GM12878 (cell line): ENCODE data around the gene PARP1. TPM values are rescaled to one million over a fixed set of nuclear protein-coding genes. Genes with fewer than 3 reads are reported as not detected.

ENCODE experiments used
- ATAC-seq: fragments of 200-7000 bp; cut with Tn5 transposase; 3 replicates; pipeline ENCODE4 v1.9.1; 2020; ENCODE audit warnings: mild to moderate bottlenecking, moderate library complexity
- BruUV-seq: library from RNA; stranded (reverse); fragments of 400-500 nt; replicated peaks from 2 replicates; lab custom pipeline; 2021; lab: Mats Ljungman, UMichigan
- CTCF ChIA-PET: fragments of 300-600 bp; sonication (Branson Sonifier 250); formaldehyde crosslinking; extraction: SDS; loops from one replicate; lab custom pipeline; 2021; ENCODE audit warnings: inconsistent platforms; lab: Yijun Ruan, JAX
- POLR2A ChIA-PET: fragments of 350-600 bp; formaldehyde crosslinking; extraction: SDS; loops from one replicate; lab custom pipeline; 2021; ENCODE audit warnings: inconsistent platforms; lab: Charles Lee
- RAD21 ChIA-PET: fragments of 300-600 bp; sonication (Branson Sonifier 250); formaldehyde crosslinking; loops from one replicate; lab custom pipeline; 2023; ENCODE audit warnings: antibody characterized with exemption; ENCODE audit not compliant: unreplicated experiment; lab: Charles Lee
- SMC1A ChIA-PET: fragments of 300-600 bp; sonication (Branson Sonifier 250); formaldehyde crosslinking; loops from one replicate; lab custom pipeline; 2023; ENCODE audit not compliant: unreplicated experiment, uncharacterized antibody; lab: Charles Lee
- DNase-seq: peaks from one replicate; pipeline ENCODE4 v3.0.0-alpha.2; 2011; ENCODE audit warnings: low read depth, low spot score
- FAIRE-seq: peaks from 3 replicates; lab custom pipeline; 2011; peaks lifted over from hg19 to GRCh38; lab: Jason Lieb, UNC
- H2AFZ ChIP-seq: 2 replicates; pipeline ENCODE4 v1.6.0; 2011; ENCODE audit warnings: low read depth, low read length, control low read depth; ENCODE audit not compliant: control insufficient read depth
- H3K27ac ChIP-seq: 2 replicates; pipeline ENCODE4 v1.5.1; 2011; ENCODE audit warnings: control low read depth; ENCODE audit not compliant: control insufficient read depth, insufficient read depth
- H3K27me3 ChIP-seq, 2 experiments: replicated peaks in 1 of 2; 2 replicates each; pipeline versions ENCODE4 v1.6.0 to v1.6.1; 2011; ENCODE audit warnings: low read length in 1 of 2; ENCODE audit not compliant: control insufficient read depth in 2 of 2, insufficient read depth in 2 of 2
- H3K36me3 ChIP-seq, 2 experiments: 2 replicates each; pipeline ENCODE4 v1.5.1; 2011; ENCODE audit warnings: low read length in 1 of 2; ENCODE audit not compliant: control insufficient read depth in 2 of 2, insufficient read depth in 2 of 2
- H3K4me1 ChIP-seq: 2 replicates; pipeline ENCODE4 v1.6.1; 2011; ENCODE audit warnings: mild to moderate bottlenecking, low read length, moderate library complexity, mixed read lengths; ENCODE audit not compliant: control insufficient read depth, insufficient read depth
- H3K4me2 ChIP-seq: 2 replicates; pipeline ENCODE4 v1.6.0; 2011; ENCODE audit warnings: control low read depth; ENCODE audit not compliant: control insufficient read depth, insufficient read depth
- H3K4me3 ChIP-seq: fragments of 200-600 bp; sonication (generic); 2 replicates; pipeline ENCODE4 v1.5.1; 2016
- H3K79me2 ChIP-seq: 2 replicates; pipeline ENCODE4 v1.6.0; 2011; ENCODE audit warnings: low read length; ENCODE audit not compliant: control insufficient read depth, insufficient read depth
- H3K9ac ChIP-seq: 2 replicates; pipeline ENCODE4 v1.8.0; 2011; ENCODE audit warnings: low read length, control low read depth, mixed read lengths; ENCODE audit not compliant: control insufficient read depth, insufficient read depth
- H3K9me3 ChIP-seq: replicated peaks from 3 replicates; pipeline ENCODE4 v1.5.1; 2011; ENCODE audit warnings: mild to moderate bottlenecking, low read length; ENCODE audit not compliant: control insufficient read depth, insufficient read depth
- H4K20me1 ChIP-seq: 2 replicates; pipeline ENCODE4 v1.6.0; 2011; ENCODE audit not compliant: control insufficient read depth, insufficient read depth
- BCL3 ChIP-seq: IDR thresholded peaks from 2 replicates; pipeline ENCODE4 v1.6.1; 2011; ENCODE audit warnings: borderline replicate concordance, low read depth, mild to moderate bottlenecking, moderate library complexity, low read length; ENCODE audit not compliant: insufficient read depth, poor library complexity, severe bottlenecking
- BRCA1 ChIP-seq: IDR thresholded peaks from 2 replicates; pipeline ENCODE4 v1.6.1; 2011; ENCODE audit warnings: low read depth, low read length, improper control_type of control experiment
- CBX3 ChIP-seq: fragments of 200-600 bp; sonication (generic); IDR thresholded peaks from 2 replicates; pipeline ENCODE4 v1.6.1; 2016; ENCODE audit warnings: low read depth, borderline replicate concordance
- HDAC6 ChIP-seq: fragments of 200-600 bp; sonication (generic); IDR thresholded peaks from one replicate; pipeline ENCODE4 v1.8.0; 2017; ENCODE audit warnings: antibody characterized with exemption; ENCODE audit not compliant: unreplicated experiment
- MEF2A ChIP-seq: IDR thresholded peaks from 2 replicates; pipeline ENCODE4 v1.6.1; 2011; ENCODE audit warnings: low read depth, mild to moderate bottlenecking, low read length, moderate library complexity; ENCODE audit not compliant: insufficient read depth
- PBX3 ChIP-seq: IDR thresholded peaks from 2 replicates; pipeline ENCODE4 v1.6.1; 2011; ENCODE audit warnings: mild to moderate bottlenecking, low read depth, low read length, moderate library complexity; ENCODE audit not compliant: insufficient replicate concordance
- PKNOX1 ChIP-seq: fragments of 450-650 bp; IDR thresholded peaks from 2 replicates; pipeline ENCODE4 v1.6.1; 2016; ENCODE audit warnings: mild to moderate bottlenecking
- POLR2AphosphoS5 ChIP-seq: IDR thresholded peaks from 2 replicates; pipeline ENCODE4 v1.6.1; 2011; ENCODE audit warnings: mild to moderate bottlenecking, low read length, inconsistent platforms
- RCOR1 ChIP-seq: conservative IDR thresholded peaks from 2 replicates; pipeline ENCODE4 v1.6.1; 2012; ENCODE audit warnings: low read depth, low read length, improper control_type of control experiment
- RELA ChIP-seq: fragments of 450-650 bp; IDR thresholded peaks from 2 replicates; pipeline ENCODE4 v1.8.0; 2014; ENCODE audit warnings: borderline replicate concordance; ENCODE audit not compliant: partially characterized antibody
- RELB ChIP-seq: fragments of 450-650 bp; IDR thresholded peaks from 2 replicates; pipeline ENCODE4 v1.6.1; 2017; ENCODE audit warnings: low read depth, mild to moderate bottlenecking, moderate library complexity
- RUNX3 ChIP-seq: IDR thresholded peaks from 2 replicates; pipeline ENCODE4 v1.6.1; 2012; ENCODE audit warnings: low read length, inconsistent platforms
- SREBF2 ChIP-seq: IDR thresholded peaks from 2 replicates; pipeline ENCODE4 v1.6.1; 2012; ENCODE audit warnings: mild to moderate bottlenecking, low read length
- TBL1XR1 ChIP-seq: IDR thresholded peaks from 2 replicates; pipeline ENCODE4 v1.6.1; 2012; ENCODE audit warnings: low read depth, low read length, improper control_type of control experiment
- USF2 ChIP-seq: IDR thresholded peaks from 2 replicates; pipeline ENCODE4 v1.6.1; 2011; ENCODE audit warnings: low read depth, low read length, improper control_type of control experiment, borderline replicate concordance
- YY1 ChIP-seq: IDR thresholded peaks from 2 replicates; pipeline ENCODE4 v1.6.1; 2011; ENCODE audit warnings: low read depth, mild to moderate bottlenecking, low read length
- ZNF384 ChIP-seq: IDR thresholded peaks from 2 replicates; pipeline ENCODE4 v1.6.1; 2012; ENCODE audit warnings: low read depth, mild to moderate bottlenecking, low read length, improper control_type of control experiment, borderline replicate concordance
- WGBS: methylation state at CpG from one replicate; pipeline ENCODE4 v1.1.6; 2016; ENCODE audit warnings: low lambda C conversion rate; ENCODE audit not compliant: insufficient replicate concordance, insufficient coverage; ENCODE audit errors: missing lambda C conversion rate; 5-methylcytosine and 5-hydroxymethylcytosine counted together
- in situ Hi-C: fragments of 300-500 bp; cut with MboI; formaldehyde crosslinking; loops from 9 replicates; pipeline ENCODE4 v1.14.3; 2018; ENCODE audit warnings: mixed read lengths
- intact Hi-C: fragments of 100-400 bp; cut with micrococcal nuclease; formaldehyde crosslinking; loops from one replicate; pipeline ENCODE4 v1.14.2; 2022; ENCODE audit not compliant: unreplicated experiment
- polyA plus RNA-seq, 11 experiments: library from polyadenylated mRNA; depleted of rRNA in 4 of 11; unstranded in 6 of 11; stranded (reverse) in 5 of 11; fragments of >200 nt; fragmentation: Nextera tagmentation in 4 of 11; fragmentation: Illumina TruSeq in 1 of 11; extraction: Ambion mirVana in 4 of 11; extraction: Trizol in 1 of 11; gene quantifications; 1 replicate in 1 of 11; 2 replicates in 10 of 11; pipeline versions ENCODE4 v1.2.1 to v1.2.3, GENCODE V29; 2011 to 2016; ENCODE audit warnings: inconsistent platforms in 2 of 11, missing spikeins in 2 of 11, low read depth in 1 of 11
- total RNA-seq, 4 experiments: library from RNA; depleted of rRNA in 3 of 4; stranded (reverse); fragments of >200 nt in 3 of 4; fragmentation: Illumina TruSeq in 1 of 4; extraction: Trizol in 1 of 4; gene quantifications; 2 replicates each; pipeline versions ENCODE4 v1.2.1 to v1.2.3, GENCODE V29; 2013 to 2021

The PARP1 gene
- total and polyA plus RNA-seq, 10 of the 15 experiments (the other 5 are each of a cell fraction or from before 2014, with no cell fraction given), result 113 to 287 (median 265) TPM

GRCh38 chr1:226407199-226407496, 745 bp downstream of the PARP1 start:
- WGBS, result 3% methylated on average over 4 of the region's 4 CpGs
- intact Hi-C loops, result loop anchor here (5.0 to 10.0 kb wide), 3 partner anchors 280 to 345 kb away; partner anchors contain the start of genes H3-3A and ITPKB
- Histone ChIP-seq H3K4me3 (peak overlapping the region; percentile 86), H3K27me3 (no peaks in the 10 kb centered on the region), H3K9ac (peak overlapping the region; percentile 83), H3K9me3 (no peaks in the 10 kb centered on the region; the same call in 2 of the 3 replicates), H3K79me2 (peaks cover 56% of the 10 kb centered on the region), H3K4me1 (peaks cover 26% of the 10 kb centered on the region), H3K27ac (peak overlapping the region; percentile 77), H3K4me2 (peak overlapping the region; percentile 93), H2AFZ (peak overlapping the region; percentile 64), H4K20me1 (no peaks in the 10 kb centered on the region), H3K36me3 (peaks cover 0 to 3% of the 10 kb centered on the region in 2 experiments; a peak in 1 of 4 replicates)
- FAIRE-seq, result no peak
- no TSS peak for BruUV-seq
- in situ Hi-C loops, result no loop called here
- POLR2A ChIA-PET, result interaction anchor here (0.7 to 1.7 kb wide), 5 partner anchors 30 to 282 kb away, joined by 3 to 7 read pairs (median 4); no protein-coding TSS in a partner anchor
- no peak for DNase-seq
- no peak for ATAC-seq
- SMC1A ChIA-PET, result interaction anchor here (0.5 to 5.4 kb wide), 9 partner anchors 16 to 536 kb away, joined by 3 to 32 read pairs (median 3); no protein-coding TSS in a partner anchor
- CTCF ChIA-PET, result interaction anchor here (0.5 to 4.5 kb wide), 15 partner anchors 18 to 388 kb away, joined by 3 to 60 read pairs (median 4); partner anchors contain the start of gene LIN9
- RAD21 ChIA-PET, result interaction anchor here (0.9 to 3.9 kb wide), 10 partner anchors 36 to 284 kb away, joined by 3 to 19 read pairs (median 8); partner anchors contain the start of gene LIN9
- no peak for TF ChIP-seq USF2
- TF ChIP-seq TBL1XR1, result no peak
- TF ChIP-seq PBX3, result no peak
- no peak for TF ChIP-seq CBX3
- TF ChIP-seq MEF2A, result peak; percentile 79; the same call in 1 of the 2 replicates
- TF ChIP-seq YY1, result no peak
- no peak for TF ChIP-seq POLR2AphosphoS5
- no peak for TF ChIP-seq RELB
- TF ChIP-seq RUNX3, result peak; percentile 16; the same call in 1 of the 2 replicates
- TF ChIP-seq BRCA1, result no peak
- TF ChIP-seq RELA, result no peak
- no peak for TF ChIP-seq BCL3
- TF ChIP-seq PKNOX1, result peak; percentile 36; the same call in 1 of the 2 replicates
- peak; percentile 42; the same call in 1 of the 2 replicates for TF ChIP-seq ZNF384
- no peak for TF ChIP-seq HDAC6
- TF ChIP-seq SREBF2, result no peak
- no peak for TF ChIP-seq RCOR1
